DMS53 treated with DMSO at 0.1 percent for 48 hours (cell line): Measurements from ENCODE around the gene WSCD1.

ENCODE experiments used
- DNase-seq: peaks from one replicate; lab custom pipeline; 2025; ENCODE audit not compliant: unreplicated experiment; lab: John Stamatoyannopoulos, UW

Gene WSCD1

GRCh38 chr17:6147042-6147441, 76.9 kb downstream of the WSCD1 start:
- DNase-seq, result no peak

DNA sequence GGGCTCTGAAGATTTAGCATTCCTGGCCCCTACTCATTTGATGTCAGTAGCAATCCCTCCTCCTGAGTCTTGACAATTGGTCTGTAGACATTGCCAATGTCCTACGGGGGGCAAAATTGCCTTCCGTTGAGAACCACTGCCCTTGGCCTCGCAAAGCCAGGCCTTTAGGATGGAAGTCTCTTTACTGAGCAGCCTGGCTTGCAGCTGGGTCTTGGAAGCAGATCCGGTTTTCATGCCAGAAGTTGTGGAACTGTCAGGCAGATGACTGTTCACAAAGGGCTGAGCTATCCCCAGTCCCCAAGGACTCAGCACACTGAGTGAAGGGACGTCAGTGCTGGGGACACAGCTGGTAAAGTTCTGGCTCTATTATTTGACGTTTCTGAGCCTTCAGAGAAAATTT, 83.2 kb downstream of the WSCD1 start:
- no peak for DNase-seq

- DNase-seq, result no peak
Measured at GRCh38 chr17:6157716-6158115, 87.5 kb downstream of the WSCD1 start.

- DNase-seq, result no peak
Measured at GRCh38 chr17:6159541-6160231, 89.5 kb downstream of the WSCD1 start.

GRCh38 chr17:6160232-6160555, 90.0 kb downstream of the WSCD1 start:
- DNase-seq, result no peak

- no peak for DNase-seq
Measured at GRCh38 chr17:6160911-6161855, 91.0 kb downstream of the WSCD1 start.

DNA sequence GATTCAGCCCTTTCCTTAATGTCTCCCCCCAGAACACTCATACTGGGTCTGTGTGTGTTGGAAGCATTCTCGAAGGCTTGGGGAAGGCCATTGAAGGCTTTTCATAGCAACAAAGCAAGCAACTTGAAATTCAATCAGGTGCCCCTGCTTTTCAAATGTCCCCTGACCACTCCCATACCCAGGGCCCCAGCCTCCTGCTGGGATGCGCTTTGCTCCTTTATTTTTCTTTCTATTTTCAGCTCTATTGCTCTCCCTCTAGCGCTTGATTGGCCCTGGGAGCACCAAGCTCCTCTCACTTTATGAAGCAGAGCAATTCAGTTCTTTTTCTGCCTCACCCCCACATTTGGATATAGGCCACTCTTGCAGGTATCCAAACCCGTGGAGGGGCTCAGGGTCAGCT, 92.0 kb downstream of the WSCD1 start:
- DNase-seq, result no peak

DNA sequence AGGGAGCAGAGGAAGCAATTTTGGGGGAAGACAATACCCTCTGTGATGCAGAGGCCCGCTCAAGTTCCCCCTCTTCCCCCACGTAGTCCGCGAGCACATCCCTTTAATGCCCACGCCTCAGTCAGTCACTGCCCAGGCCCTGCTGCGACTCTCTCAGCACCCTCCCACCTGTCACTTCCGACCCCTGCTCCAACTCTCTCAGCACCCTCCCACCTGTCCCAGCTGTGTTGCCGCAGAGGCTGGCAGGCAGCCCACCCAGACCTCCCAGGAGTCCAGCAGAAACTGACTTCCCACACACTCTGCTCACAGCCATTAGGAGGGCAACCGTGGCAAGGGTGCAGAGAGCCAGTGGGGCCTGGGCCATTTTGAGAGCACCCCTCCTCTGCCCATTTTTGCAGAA, 92.7 kb downstream of the WSCD1 start:
- no peak for DNase-seq

DNA sequence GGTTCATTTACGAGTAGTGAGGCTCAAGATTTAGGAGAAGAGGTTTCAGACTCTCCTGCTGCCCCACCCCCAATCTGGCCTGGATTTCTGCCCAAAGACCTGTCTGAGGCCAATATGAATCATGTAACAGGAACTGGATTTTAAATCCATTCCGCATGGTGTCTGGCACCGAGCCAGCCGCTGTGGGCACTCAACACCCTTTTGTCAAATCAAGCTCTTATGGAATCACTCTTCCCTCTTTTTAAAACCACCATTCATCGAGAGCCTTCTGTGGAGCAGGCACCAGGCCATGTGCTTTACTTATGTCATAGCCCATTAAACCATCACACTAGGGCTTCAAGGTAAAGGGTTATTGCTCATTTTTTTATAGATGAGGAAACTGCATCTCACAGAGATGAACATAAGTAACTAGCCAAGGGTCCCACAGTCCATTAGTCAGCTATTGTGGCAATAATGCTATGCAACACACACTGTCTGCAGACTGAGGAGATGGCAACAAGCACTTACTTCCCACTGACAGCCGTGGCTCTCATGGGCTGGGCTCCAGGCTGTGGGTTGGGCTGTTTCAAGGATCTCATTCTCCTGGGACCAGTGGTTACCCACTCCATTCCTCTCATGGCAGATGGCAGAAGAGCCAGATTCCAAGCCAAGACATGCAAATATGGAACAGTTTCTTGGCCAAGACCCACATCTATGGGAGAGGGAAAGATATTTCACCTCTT, 93.6 kb downstream of the WSCD1 start:
- no peak for DNase-seq

DNA sequence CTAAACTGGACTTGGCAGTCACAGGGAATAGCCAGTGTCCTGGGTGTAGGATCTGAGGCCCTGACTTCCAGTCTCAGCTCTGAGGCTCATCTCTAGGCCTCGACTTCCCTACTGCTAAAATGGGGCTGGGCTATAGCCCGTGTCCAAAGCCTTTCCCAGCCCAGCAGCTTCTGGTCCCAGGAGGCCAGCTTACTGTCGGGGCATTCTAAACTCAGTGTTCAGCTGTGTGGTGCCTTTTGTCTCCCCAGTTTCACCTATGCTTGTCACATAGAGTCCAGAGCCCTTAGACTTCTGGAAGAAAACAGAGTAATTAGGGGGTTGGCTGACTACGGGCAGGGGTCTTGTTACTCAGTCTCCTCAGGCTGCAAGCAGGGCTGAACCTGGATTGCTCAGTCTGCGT, 94.8 kb downstream of the WSCD1 start:
- no peak for DNase-seq

DNA sequence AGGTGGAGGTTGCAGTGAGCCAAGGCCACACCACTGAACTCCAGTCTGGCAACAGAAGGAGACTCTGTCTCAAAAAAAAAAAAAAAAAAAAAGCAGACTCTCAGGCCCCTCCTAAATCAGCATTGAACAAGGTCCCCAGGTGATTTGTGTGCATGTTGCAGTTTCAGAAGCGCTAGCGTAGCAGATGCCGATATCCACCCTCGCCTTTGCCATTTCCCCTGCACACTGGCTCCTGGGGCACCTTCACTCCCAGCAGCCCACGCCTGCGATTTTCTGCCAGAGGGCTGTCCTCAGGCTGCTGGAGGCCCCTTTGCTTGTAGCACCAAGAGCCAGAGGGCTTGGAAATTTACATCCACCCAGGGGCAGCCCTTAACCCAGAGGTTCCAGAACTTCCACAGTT, 95.6 kb downstream of the WSCD1 start:
- DNase-seq, result no peak

GRCh38 chr17:6166492-6167179, 96.5 kb downstream of the WSCD1 start:
- DNase-seq, result no peak

GRCh38 chr17:6168296-6168695, 98.1 kb downstream of the WSCD1 start:
- no peak for DNase-seq

GRCh38 chr17:6170349-6170748, 100.2 kb downstream of the WSCD1 start:
- DNase-seq, result no peak

- no peak for DNase-seq
Measured at GRCh38 chr17:6172642-6173330, 102.6 kb downstream of the WSCD1 start.

DNA sequence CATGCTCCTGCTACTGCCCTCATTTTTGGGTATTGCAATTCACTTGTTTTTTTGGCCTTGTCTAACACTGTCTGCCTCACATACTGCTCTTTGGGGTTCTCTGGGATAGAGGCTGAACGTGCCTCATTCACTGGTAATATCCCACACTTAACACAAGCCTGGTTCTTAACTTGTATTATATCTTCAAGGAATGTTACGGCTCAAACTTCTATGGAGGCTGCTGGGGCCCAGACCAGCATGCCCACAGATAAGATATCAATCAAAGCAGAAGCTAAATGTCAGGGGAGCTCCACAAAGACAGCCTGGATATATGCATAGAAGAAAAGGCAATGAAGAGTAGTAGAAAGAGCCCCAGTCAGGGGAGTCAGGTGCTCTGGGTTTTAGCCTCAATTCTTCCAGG, 103.5 kb downstream of the WSCD1 start:
- DNase-seq, result no peak
